Measurements from ENCODE around the gene ZNF436.

ZNF436 gene

DNA sequence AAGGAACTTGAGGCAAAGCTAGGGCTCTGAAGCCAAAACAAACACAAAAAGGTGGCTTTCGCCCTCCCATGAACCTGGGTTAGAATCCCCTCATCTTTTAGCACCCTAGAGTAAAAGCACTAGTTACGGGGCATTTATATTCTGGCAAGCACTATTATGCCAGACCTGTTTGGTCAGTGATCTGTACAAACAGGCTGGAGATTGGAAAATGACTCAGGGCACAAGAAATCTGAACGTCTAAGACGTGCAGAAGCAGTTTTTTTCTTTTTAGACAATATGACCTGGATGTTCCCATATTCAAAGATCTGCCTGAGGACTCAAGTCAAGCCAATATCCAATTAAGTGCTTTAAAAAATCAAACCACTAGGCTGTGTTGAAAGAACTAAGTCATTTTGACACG is 3.0 kb downstream of the ZNF436 start:
- ATAC-seq (ENCODE audit: insufficient read depth, low read depth) = no peak
- Histone ChIP-seq H3K27ac (ENCODE audit: low read length) (no peak overlapping the region), H3K4me1 (ENCODE audit: insufficient read depth, low read length) (peaks cover 35% of the 10 kb centered on the region), H4K20me1 (ENCODE audit: insufficient read depth, low read length) (no peaks in the 10 kb centered on the region), H2AFZ (ENCODE audit: low read depth, low read length) (no peak overlapping the region), H3K9ac (ENCODE audit: low read depth, low read length) (no peak overlapping the region), H3K4me2 (ENCODE audit: insufficient read depth, low read length) (peak overlapping the region; percentile 97), H3K4me3 (ENCODE audit: low read depth in 1 of 2, low read length in 2 of 2) (no peak overlapping the region), H3K79me2 (ENCODE audit: insufficient read depth, low read length) (peaks cover 30% of the 10 kb centered on the region), H3K9me3 (ENCODE audit: insufficient read depth, low read length, severe bottlenecking) (peaks cover 27% of the 10 kb centered on the region), H3K36me3 (ENCODE audit: insufficient read depth, low read length) (peaks cover 40% of the 10 kb centered on the region), H3K27me3 (ENCODE audit: insufficient read depth, low read length, poor library complexity) (no peaks in the 10 kb centered on the region)
- no peak for DNase-seq
- no peak for TF ChIP-seq EZH2 (IDR thresholded peaks at IDR 0.05; ENCODE audit: borderline replicate concordance, low read depth, low read length, severe bottlenecking)
- no peak for TF ChIP-seq CTCF (IDR thresholded peaks at IDR 0.05; ENCODE audit: borderline replicate concordance, extremely low read depth, low read length, poor library complexity, severe bottlenecking)

GRCh38 chr1:23366146-23366545 is 3.5 kb downstream of the ZNF436 start:
- H3K9ac ChIP-seq (ENCODE audit: low read depth, low read length) = no peak overlapping the region
- H3K27ac ChIP-seq (ENCODE audit: low read length) = no peak overlapping the region
- peak overlapping the region; percentile 97; the same call in 1 of the 2 replicates for H3K4me2 ChIP-seq (ENCODE audit: insufficient read depth, low read length)
- peaks cover 44% of the 10 kb centered on the region for H3K36me3 ChIP-seq (ENCODE audit: insufficient read depth, low read length)
- ATAC-seq (ENCODE audit: insufficient read depth, low read depth) (no peak), DNase-seq (no peak)
- no peak overlapping the region for H2AFZ ChIP-seq (ENCODE audit: low read depth, low read length)
- TF ChIP-seq CTCF (IDR thresholded peaks at IDR 0.05; ENCODE audit: borderline replicate concordance, extremely low read depth, low read length, poor library complexity, severe bottlenecking) (no peak), EZH2 (IDR thresholded peaks at IDR 0.05; ENCODE audit: borderline replicate concordance, low read depth, low read length, severe bottlenecking) (no peak)
- peaks cover 29% of the 10 kb centered on the region for H3K79me2 ChIP-seq (ENCODE audit: insufficient read depth, low read length)
- H3K4me1 ChIP-seq (ENCODE audit: insufficient read depth, low read length) = peaks cover 35% of the 10 kb centered on the region
- no peak overlapping the region for H3K4me3 ChIP-seq (ENCODE audit: low read depth in 1 of 2, low read length in 2 of 2)
- H3K27me3 ChIP-seq (ENCODE audit: insufficient read depth, low read length, poor library complexity) = no peaks in the 10 kb centered on the region
- no peaks in the 10 kb centered on the region for H4K20me1 ChIP-seq (ENCODE audit: insufficient read depth, low read length)
- H3K9me3 ChIP-seq (ENCODE audit: insufficient read depth, low read length, severe bottlenecking) = peaks cover 31% of the 10 kb centered on the region

DNA sequence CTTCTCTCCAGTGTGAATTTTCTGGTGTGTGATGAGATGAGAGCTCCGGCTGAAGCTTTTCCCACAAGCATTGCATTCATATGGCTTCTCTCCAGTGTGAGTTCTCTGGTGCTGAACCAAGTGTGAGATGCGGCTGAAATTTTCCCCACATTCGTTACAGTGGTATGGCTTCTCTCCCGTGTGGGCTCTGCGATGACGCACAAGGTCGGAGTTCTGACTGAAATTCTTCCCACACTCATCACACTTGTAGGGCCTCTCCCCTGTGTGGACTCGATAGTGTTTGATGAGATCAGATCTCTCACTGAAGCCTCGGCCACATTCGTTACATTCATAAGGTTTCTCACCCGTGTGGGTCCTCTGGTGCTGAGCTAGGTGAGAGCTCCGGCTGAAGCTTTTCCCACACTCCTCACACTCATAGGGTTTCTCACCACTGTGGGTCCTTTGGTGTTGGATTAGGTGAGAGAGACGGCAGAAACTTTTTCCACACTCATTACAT is 7.4 kb downstream of the ZNF436 start:
- H3K36me3 ChIP-seq (ENCODE audit: insufficient read depth, low read length) = peaks cover 55% of the 10 kb centered on the region
- ATAC-seq (ENCODE audit: insufficient read depth, low read depth) = no peak
- no peak overlapping the region for H3K27ac ChIP-seq (ENCODE audit: low read length)
- no peak for DNase-seq
- H3K27me3 ChIP-seq (ENCODE audit: insufficient read depth, low read length, poor library complexity) = no peaks in the 10 kb centered on the region
- no peak overlapping the region for H2AFZ ChIP-seq (ENCODE audit: low read depth, low read length)
- TF ChIP-seq CTCF (IDR thresholded peaks at IDR 0.05; ENCODE audit: borderline replicate concordance, extremely low read depth, low read length, poor library complexity, severe bottlenecking) = no peak
- TF ChIP-seq EZH2 (IDR thresholded peaks at IDR 0.05; ENCODE audit: borderline replicate concordance, low read depth, low read length, severe bottlenecking) = no peak
- H4K20me1 ChIP-seq (ENCODE audit: insufficient read depth, low read length) = no peaks in the 10 kb centered on the region
- H3K9ac ChIP-seq (ENCODE audit: low read depth, low read length) = no peak overlapping the region
- peaks cover 10% of the 10 kb centered on the region for H3K79me2 ChIP-seq (ENCODE audit: insufficient read depth, low read length)
- peaks cover 37% of the 10 kb centered on the region for H3K9me3 ChIP-seq (ENCODE audit: insufficient read depth, low read length, severe bottlenecking)
- no peak overlapping the region for H3K4me2 ChIP-seq (ENCODE audit: insufficient read depth, low read length)
- H3K4me3 ChIP-seq (ENCODE audit: low read depth in 1 of 2, low read length in 2 of 2) = no peak overlapping the region
- H3K4me1 ChIP-seq (ENCODE audit: insufficient read depth, low read length) = peaks cover 10% of the 10 kb centered on the region
